ENCODE measurements around the gene ZBTB45. TPM values are rescaled to one million over a fixed set of nuclear protein-coding genes. Genes with fewer than 3 reads are reported as not detected.
"Not testable (repeated sequence)": the region's sequence is repeated elsewhere in the genome, so short reads cannot be mapped to it uniquely, and the experiment has no call there.

Gene ZBTB45
- total RNA-seq, 1 experiment from 2014 or later, result 14.8 TPM

- Mint-ChIP-seq H3K27ac (ENCODE audit: unreplicated experiment) (peak within 1 kb of the TSS; percentile 97), H3K27me3 (ENCODE audit: insufficient read depth, unreplicated experiment) (peaks cover 9% of the 10 kb centered on the region), H3K36me3 (ENCODE audit: insufficient read depth, unreplicated experiment) (peaks cover 54% of the 10 kb centered on the region), H3K9me3 (ENCODE audit: unreplicated experiment) (no peaks in the 10 kb centered on the region), H3K4me1 (ENCODE audit: low read depth, unreplicated experiment) (peaks cover 14% of the 10 kb centered on the region), H3K4me3 (ENCODE audit: unreplicated experiment) (peak within 1 kb of the TSS; percentile 92)
- peaks cover 18% of the 10 kb centered on the region for H3K36me3 ChIP-seq (ENCODE audit: control insufficient read depth, insufficient read depth, low read length)
- no peak for TF ChIP-seq CTCF (IDR thresholded peaks at IDR 0.05; ENCODE audit: insufficient read depth in 1 of 2, low read depth in 1 of 2, low read length in 1 of 2, severe bottlenecking in 1 of 2, unreplicated experiment in 1 of 2)
- H3K27me3 ChIP-seq (replicated peaks; ENCODE audit: control insufficient read depth, insufficient read depth, low read length), result no peaks in the 10 kb centered on the region
- no peaks in the 10 kb centered on the region for H3K9me3 ChIP-seq
- intact Hi-C loops (cut with micrococcal nuclease; ENCODE audit: unreplicated experiment), result loop anchor here (1.0 kb wide), 5 partner anchors 11 to 157 kb away; partner anchors contain the start of genes CHMP2A, RPS5 and ZBTB45
- peak within 1 kb of the TSS; percentile 87 for H3K4me3 ChIP-seq (ENCODE audit: low read depth, low read length)
- ChIA-PET POLR2A (interaction anchor here (0.5 to 1.4 kb wide), 19 partner anchors 10 to 217 kb away, joined by 3 to 40 read pairs (median 5); partner anchors contain the start of genes CHMP2A, MZF1, ZBTB45 and ZNF497), CTCF (interaction anchor here (1.0 to 1.6 kb wide), 7 partner anchors 11 to 32 kb away, joined by 3 to 22 read pairs (median 5); partner anchors contain the start of genes CHMP2A and ZBTB45)
- peaks cover 11% of the 10 kb centered on the region for H3K4me1 ChIP-seq
- TSS peak; percentile 100 for BruUV-seq (replicated peaks)
- peak; percentile 99 for DNase-seq
Observed at GRCh38 chr19:58543826-58544590, 24.4 kb upstream of the ZBTB45 start, which contains the start of gene TRIM28. TSS of gene TRIM28 (plus strand) at chr19:58544064. CDS start at chr19:58544758, 694 bp downstream.

GRCh38 chr19:58542641-58543372 lies 23.2 kb upstream of the ZBTB45 start:
- Histone ChIP-seq H3K4me3 (ENCODE audit: low read depth, low read length) (peak overlapping the region; percentile 54), H3K4me1 (peaks cover 11% of the 10 kb centered on the region), H3K36me3 (ENCODE audit: control insufficient read depth, insufficient read depth, low read length) (peaks cover 13% of the 10 kb centered on the region)
- Mint-ChIP-seq H3K4me3 (ENCODE audit: unreplicated experiment) (peak overlapping the region; percentile 16), H3K4me1 (ENCODE audit: low read depth, unreplicated experiment) (peaks cover 20% of the 10 kb centered on the region), H3K36me3 (ENCODE audit: insufficient read depth, unreplicated experiment) (peaks cover 54% of the 10 kb centered on the region), H3K27ac (ENCODE audit: unreplicated experiment) (peak overlapping the region; percentile 97)
- H3K27me3 ChIP-seq (replicated peaks; ENCODE audit: control insufficient read depth, insufficient read depth, low read length); BruUV-seq (replicated peaks); H3K9me3 ChIP-seq; H3K27me3 Mint-ChIP-seq (ENCODE audit: insufficient read depth, unreplicated experiment); intact Hi-C loops (cut with micrococcal nuclease; ENCODE audit: unreplicated experiment); H3K9me3 Mint-ChIP-seq (ENCODE audit: unreplicated experiment); DNase-seq: not testable (repeated sequence)
- POLR2A ChIA-PET, result interaction anchor here (1.4 kb wide), 2 partner anchors 23 to 33 kb away, joined by 21 to 37 read pairs; partner anchors contain the start of gene ZBTB45
- CTCF ChIA-PET, result interaction anchor here (1.4 to 1.6 kb wide), 3 partner anchors 16 to 33 kb away, joined by 3 to 22 read pairs (median 6); partner anchors contain the start of gene ZBTB45

GRCh38 chr19:58539169-58539559 lies 19.6 kb upstream of the ZBTB45 start:
- H3K9me3 ChIP-seq; H3K27me3 Mint-ChIP-seq (ENCODE audit: insufficient read depth, unreplicated experiment); H3K27me3 ChIP-seq (replicated peaks; ENCODE audit: control insufficient read depth, insufficient read depth, low read length); H3K36me3 ChIP-seq (ENCODE audit: control insufficient read depth, insufficient read depth, low read length); POLR2A ChIA-PET; CTCF ChIA-PET; intact Hi-C loops (cut with micrococcal nuclease; ENCODE audit: unreplicated experiment); BruUV-seq (replicated peaks); DNase-seq; H3K4me1 Mint-ChIP-seq (ENCODE audit: low read depth, unreplicated experiment); H3K4me1 ChIP-seq; H3K9me3 Mint-ChIP-seq (ENCODE audit: unreplicated experiment): not testable (repeated sequence)
- Mint-ChIP-seq H3K4me3 (ENCODE audit: unreplicated experiment) (peak overlapping the region; percentile 87), H3K36me3 (ENCODE audit: insufficient read depth, unreplicated experiment) (peaks cover 18% of the 10 kb centered on the region), H3K27ac (ENCODE audit: unreplicated experiment) (peak overlapping the region; percentile 92)
- peak overlapping the region; percentile 45 for H3K4me3 ChIP-seq (ENCODE audit: low read depth, low read length)
